HG03460 (cell line): Measurements from ENCODE around the gene COQ7.

Source experiments
- ATAC-seq: cut with Tn5 transposase; IDR thresholded peaks from one replicate; pipeline ENCODE4 v1.9.1; 2021; ENCODE audit not compliant: unreplicated experiment

COQ7 gene

DNA sequence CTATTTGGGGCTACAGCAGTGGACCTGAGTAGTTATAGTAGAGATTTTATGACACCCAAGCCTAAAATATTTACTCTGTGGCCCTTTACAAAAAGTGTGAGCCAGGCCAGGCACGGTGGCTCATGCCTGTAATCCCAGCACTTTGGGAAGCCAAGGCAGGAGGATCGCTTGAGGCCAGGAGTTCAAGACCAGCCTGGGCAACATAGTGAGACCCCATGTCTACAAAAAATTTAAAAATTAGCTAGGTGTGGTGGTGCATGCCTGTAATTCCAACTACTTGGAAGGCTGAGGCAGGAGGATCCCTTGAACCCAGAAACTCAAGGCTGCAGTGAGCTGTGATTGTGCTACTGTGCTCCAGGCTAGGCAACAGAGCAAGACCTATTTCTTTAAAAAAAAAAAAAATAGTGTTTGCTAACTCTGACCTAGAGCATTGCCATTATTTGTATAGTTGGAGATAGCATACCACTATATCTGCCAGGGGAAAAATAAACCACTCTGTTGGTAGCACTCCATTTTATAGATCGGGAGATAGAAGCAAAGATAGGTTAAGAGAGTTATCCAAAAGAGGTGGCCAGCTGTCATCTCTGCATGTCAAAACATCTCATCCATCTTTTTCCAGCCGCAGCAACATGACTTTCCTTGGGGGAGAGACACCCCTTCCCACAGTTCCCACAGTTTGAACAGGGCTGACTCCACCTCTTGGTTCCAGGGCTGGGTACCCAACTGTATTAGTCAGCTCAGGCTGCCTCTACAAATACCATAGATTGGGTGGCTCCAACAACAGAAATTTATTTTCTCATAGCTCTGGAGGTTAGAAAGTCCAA lies 43.3 kb downstream of the COQ7 start:
- ATAC-seq = no peak

DNA sequence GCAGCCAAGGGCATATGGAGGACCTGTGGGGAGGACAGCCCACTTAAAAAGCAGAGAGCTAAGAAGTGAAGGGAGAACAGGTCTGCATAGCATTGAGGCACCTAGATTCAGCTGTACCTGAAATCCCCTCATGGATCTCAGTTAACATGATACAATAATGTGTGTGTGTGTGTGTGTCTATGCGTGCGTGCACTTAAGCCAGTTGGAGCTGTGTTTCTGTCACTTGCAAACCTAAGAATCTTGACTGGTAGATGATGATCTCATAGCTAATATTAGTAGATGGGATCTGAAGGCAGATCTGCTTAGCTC lies 44.6 kb downstream of the COQ7 start:
- ATAC-seq = no peak

DNA sequence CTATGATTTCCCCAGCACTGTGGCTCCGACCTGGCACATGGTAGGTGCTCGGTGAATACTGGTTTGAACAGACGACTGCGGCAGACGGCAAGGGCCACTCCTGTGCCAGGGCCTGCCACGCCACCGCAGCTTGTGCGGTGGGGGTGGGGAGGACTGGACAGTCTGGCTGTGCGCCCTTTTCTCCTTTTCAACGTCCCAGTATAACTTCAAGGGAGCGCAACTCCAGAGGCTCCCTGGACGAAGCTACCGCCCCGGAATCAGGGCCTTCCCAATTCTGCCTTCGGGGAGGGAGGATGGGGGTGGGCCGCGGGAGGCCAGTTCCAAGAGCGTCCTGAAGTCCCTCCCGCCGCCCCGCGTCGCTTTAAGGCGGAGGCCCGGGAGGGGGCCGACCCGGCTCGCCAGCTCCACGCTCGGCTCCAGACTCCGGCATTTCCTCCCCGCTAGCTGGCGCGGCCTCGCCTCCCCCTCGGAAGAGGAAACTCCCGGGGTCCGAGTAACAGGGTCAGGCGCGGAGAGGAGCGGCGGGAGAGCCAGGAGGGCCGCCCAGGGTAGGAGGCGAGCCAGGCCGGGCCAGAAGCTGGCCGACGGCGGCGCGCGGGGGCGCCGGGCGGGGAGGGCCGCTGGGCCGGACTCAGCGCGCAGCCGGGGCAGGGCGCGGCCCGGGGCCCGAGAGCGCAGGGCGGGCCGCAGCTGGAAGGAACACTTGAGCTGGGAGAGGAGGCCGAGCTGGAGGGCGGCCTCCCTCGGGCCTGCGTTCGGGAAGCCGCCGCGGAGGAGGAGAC lies 46.4 kb downstream of the COQ7 start, which contains the start of gene ITPRIPL2:
ITPRIPL2 (plus strand) TSS at position 388 of the 782 bp plus-strand sequence. CDS start 498 bp downstream, outside the sequence.
- ATAC-seq = no peak

DNA sequence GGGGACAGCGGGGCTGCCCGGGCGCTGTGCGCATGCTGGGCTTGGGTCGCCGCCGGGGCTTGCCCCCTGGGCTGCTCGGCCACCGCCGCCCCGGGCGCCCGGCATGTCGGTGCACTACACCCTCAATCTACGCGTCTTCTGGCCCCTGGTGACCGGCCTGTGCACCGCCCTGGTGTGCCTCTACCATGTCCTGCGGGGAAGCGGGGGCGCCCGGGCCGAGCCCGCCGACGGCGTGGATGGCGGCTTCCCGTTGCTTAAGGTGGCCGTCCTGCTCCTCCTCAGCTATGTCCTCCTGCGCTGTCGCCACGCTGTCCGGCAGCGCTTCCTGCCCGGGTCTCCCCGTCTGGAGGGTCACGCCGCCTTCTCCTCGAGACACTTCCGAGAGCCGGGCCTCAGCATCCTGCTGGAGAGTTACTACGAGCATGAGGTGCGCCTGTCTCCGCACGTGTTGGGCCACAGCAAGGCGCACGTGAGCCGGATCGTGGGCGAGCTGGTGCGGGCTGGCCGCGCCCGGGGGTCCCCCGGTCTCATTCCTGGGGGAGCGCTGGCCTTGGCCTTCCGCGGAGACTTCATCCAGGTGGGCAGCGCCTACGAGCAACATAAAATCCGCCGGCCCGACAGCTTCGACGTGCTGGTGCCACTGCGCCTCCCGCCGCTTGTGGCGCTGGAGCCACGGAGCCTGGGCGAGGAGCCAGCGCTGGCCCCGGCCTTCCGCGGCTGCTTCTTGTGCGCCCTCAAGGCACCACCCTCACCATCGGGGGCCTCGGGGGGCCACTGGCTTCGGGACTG lies 47.1 kb downstream of the COQ7 start:
- ATAC-seq = no peak

DNA sequence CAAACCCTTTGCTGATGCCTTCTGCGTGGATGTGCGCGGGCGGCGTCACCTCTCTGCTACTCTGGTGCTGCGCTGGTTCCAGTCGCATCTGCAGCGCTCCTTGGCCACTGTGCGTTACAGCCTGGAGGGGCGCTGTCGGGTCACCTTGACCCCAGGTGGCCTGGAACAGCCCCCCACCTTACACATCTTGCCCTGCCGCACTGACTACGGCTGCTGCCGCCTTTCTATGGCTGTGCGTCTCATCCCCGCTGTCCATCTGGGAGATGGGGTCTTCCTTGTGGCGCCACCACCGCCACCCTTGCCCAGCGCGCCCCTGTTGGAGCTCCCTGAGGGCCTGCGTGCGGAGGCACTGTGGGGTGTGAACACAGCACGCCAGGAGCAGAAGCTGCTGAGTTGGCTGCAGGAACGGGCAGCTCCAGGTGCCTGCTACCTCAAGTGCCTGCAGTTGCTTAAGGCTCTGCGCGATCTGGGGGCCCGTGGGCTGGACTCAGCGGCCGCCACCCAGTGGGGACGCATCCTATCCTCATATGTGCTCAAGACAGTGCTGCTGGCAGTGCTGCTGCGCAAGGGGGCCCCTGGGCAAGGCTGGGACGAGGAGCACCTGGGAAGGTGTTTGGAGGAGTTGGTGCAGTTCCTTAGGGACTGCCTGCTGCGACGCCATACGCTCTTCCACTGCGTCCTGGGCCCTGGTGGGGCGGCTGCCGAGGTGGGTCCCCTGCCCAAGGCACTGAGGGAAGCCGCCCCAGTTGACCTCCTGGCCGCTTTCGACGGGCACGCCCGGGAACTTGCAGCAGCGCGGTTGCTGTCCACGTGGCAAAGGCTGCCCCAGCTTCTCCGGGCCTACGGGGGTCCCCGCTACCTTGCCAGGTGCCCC lies 48.0 kb downstream of the COQ7 start:
- no peak for ATAC-seq

DNA sequence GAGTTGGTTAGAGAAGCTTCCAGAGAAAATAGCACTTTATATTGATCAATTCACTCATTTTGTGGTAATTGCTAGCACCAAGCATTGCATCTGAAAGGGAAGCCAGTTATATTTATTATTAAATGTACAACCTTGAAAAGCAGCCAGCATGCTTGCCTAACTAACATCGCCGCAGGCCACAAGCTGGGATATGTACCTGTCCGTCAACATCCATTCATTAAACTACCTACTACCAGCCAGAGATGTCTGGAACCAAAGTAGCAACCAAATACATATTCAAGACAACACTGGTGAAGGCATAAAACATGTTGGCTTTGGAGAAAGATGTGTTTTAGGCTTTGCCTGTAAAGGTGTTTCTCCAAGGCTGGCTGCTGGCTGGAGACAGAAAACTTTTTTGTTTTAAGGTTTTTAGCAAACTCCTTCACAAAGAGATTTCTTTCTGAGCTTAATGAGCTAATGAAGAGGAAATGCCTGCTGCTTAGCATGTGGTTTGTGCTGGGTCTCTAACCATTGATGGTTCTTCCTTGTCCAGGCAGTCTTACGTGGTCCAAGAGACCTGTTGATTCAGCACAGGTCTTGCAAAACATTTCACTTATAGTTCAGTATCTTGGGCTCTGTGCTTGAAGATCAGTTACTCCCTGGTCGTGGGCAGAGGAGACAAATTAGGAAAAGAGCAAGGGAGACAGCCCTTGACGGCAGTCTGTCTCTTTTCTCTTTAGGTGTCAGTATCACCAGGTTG lies 49.5 kb downstream of the COQ7 start:
- no peak for ATAC-seq

DNA sequence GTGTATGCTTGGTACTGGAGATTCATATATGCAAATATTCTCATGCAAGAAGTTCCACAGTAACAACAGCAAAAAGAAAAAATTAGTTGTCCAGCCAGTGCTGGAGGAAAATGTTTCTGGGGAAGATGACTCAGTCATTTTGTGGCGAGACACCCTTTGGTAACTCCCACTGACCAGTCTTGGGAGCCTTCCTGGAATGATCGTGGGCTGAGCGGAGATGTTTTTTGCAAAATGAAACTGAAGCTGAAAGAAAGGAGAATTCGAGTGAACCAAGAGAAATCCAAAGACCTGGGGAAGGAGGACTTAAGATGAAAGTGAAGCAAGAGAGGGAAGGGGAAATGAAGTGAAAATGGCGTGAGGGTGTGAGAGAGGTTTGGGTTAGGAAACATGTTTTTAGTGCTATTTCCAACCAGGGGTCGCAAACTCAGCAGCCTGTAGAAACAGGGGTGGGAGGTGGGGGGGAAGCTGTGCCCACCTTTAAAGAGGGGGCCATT lies 51.6 kb downstream of the COQ7 start:
- ATAC-seq = no peak

DNA sequence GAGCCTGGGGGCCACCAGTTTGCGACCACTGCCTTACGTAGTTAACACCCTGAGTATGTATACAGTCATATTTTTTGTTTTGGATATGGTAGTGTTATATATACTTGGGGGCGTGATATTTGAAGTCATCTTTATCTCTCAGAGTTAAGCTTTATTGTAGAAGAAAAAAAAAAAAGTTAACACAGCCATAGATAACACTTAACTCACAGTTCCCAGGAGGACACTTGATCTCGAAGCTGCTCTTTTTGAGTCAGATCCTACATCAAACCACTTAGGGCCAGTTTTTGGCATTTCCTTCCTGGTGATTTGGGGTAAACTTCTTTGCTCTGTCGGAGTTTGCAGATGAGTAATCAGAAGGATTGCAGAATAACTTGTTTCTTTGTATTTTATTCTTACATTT lies 52.1 kb downstream of the COQ7 start:
- ATAC-seq = no peak

DNA sequence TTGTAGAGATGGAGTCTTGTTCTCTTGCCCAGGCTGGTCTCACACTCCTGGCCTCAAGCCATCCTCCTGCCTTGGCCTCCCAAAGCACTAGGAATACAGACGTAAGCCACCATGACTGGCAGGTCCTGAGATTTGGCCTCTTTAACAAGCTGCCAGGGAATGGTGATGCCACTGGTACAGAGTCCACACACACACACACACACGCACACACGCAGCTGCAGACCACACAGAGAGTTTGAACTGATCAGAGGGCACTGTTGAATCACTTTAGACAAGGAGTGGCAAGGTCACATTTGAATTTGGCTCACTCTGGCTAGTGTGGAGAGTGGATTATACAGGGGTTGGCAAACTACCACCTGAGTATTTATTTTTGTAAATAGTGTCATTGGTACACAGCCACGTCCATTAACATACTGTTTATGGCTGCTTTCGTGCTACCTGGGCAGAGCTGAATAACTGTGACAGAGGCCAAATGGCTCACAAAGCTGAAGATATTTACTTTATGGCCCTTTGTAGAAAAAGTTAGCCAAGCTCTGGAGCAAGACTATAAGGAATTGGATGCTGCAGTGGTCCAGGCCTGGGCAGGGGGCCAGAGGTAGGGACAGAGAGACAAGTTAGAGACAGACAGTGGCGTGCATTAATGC lies 56.2 kb downstream of the COQ7 start:
- no peak for ATAC-seq

DNA sequence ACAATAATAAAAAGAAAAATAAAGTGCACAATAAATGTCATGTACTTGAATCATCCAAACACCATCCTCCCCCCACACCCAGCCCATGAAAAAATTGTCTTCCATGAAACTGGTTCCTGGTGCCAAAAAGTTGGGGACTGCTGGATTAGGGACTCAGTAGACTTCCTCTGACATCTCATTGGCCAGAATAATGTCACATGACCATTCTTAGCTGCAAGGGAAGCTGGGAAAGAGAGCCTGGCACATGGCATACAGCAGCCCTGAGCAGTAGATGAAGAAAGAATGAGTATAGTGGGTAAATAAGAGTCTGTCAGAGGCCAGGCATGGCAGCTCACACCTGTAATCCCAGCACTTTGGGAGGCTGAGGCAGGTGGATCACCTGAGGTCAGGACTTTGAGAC lies 58.9 kb downstream of the COQ7 start:
- no peak for ATAC-seq

DNA sequence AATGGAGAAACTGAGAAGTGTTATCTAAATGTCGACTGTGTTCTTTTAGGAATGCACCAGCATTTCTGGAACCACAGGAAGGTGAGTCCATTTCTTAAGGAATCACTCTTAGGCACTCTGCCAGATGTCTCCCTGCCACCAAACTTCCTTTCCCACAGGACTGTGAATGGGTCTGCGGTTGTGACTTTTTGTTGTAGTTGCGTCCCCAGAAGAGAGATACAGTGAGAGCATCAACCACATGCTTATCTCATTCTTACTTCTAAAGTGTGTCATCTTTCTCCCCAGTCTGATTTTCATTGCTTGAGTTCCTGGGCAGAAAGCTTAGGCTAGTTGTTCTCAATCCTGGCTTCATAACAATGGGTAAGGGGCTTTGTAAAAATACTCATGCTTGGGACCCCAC lies 59.8 kb downstream of the COQ7 start:
- no peak for ATAC-seq

DNA sequence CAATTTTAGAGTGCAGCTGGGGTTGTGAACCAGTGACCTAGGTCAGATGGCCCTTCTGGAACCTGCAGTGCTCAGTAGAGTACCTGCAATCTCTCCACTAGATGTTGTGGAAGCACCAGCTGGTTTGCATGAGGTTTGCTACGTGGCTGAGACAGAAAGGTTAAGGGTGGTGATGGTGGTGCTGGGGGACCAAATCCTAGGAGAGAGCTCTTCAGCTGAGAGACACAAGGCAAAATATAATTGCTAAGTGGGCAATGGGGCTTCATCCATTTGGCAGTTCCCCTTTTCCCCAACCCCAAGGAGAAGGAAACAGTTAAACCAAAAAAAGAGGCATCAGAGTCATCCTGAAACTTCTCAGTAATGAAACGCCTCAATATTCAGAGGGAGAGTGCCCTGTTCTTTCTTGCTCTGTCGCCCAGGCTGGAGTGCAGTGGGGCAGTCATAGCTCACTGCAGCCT lies 60.3 kb downstream of the COQ7 start:
- ATAC-seq = no peak

DNA sequence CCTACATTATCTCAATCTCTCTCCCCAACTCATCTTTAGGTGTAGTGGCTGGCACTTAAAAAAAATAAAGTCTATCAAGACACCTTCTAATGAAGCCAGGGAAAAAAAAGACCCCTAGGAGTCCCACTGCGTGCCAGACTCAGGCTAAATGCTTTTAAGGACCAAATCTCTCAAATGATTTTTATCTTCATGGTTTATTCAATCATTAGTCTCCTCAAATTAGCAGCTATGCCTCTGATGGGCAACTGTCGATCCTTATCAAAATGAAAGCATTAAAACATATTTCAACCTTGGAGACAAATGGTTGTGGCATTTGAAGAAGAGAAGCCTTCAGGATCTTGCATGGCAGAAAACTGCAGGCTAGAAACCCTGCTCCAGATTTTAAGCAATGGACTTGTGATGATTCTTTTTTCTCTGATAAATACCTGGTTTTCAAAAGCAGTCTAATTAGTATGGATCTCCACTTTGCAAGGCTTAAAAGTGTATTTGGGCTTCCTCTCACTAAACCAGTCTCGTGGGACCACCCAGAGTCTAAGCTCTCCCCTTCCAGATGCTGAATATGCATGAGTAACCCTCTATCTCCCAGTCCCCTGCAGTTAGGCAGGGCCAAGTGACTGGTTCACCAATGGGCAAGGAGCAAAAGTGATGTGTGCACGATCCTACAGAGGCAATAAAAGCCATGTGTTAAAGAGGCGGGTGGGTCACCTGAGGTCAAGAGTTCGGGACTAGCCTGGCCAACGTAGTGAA lies 61.2 kb downstream of the COQ7 start:
- no peak for ATAC-seq
